Fibroblast of lung (primary cell): ENCODE measurements around the gene ABR.

ENCODE experiments used
- CTCF ChIP-seq, 2 donors: IDR thresholded peaks in 1 of 2; conservative IDR thresholded peaks in 1 of 2; 1 replicate in 1 of 2; 2 replicates in 1 of 2; pipeline ENCODE4 v1.5.1; 2011 to 2012; ENCODE audit warnings: low read length in 2 of 2, control low read depth in 1 of 2, inconsistent platforms in 1 of 2, low read depth in 1 of 2, mild to moderate bottlenecking in 1 of 2
- EZH2 ChIP-seq: IDR thresholded peaks from 2 replicates; pipeline ENCODE4 v1.5.1; 2012; ENCODE audit warnings: low read length, control low read depth, mild to moderate bottlenecking; ENCODE audit errors: missing control alignments

DNA sequence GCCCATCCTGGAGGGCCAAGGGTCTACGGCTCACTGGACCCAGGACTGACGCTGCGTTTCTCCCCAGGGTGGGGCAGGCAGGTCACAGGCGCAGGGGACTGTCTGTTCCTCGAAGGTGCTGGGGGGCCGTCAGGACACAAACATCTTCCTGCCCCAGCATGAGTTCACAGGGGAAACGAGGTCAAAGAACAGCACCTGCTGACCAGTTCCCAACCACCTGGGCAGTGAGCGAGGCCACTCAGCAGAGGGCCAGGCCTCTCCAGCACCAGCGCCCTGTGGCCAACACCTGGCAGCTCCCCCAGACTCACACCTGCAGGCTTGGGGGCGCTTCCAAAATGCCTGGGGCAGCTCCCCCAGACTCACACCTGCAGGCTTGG lies 153.2 kb downstream of the ABR start:
- no peak for TF ChIP-seq EZH2
- no peak for TF ChIP-seq CTCF (conservative IDR thresholded peaks at IDR 0.05 in 1 of 2, IDR thresholded peaks at IDR 0.05 in 1 of 2; ENCODE audit: low read depth in 1 of 2, low read length in 2 of 2)
